ENCODE measurements around the gene AKAP11. TPM values are rescaled to one million over a fixed set of nuclear protein-coding genes. Genes with fewer than 3 reads are reported as not detected.

The AKAP11 gene
- total RNA-seq, 1 experiment from 2014 or later: 17.2 TPM

DNA sequence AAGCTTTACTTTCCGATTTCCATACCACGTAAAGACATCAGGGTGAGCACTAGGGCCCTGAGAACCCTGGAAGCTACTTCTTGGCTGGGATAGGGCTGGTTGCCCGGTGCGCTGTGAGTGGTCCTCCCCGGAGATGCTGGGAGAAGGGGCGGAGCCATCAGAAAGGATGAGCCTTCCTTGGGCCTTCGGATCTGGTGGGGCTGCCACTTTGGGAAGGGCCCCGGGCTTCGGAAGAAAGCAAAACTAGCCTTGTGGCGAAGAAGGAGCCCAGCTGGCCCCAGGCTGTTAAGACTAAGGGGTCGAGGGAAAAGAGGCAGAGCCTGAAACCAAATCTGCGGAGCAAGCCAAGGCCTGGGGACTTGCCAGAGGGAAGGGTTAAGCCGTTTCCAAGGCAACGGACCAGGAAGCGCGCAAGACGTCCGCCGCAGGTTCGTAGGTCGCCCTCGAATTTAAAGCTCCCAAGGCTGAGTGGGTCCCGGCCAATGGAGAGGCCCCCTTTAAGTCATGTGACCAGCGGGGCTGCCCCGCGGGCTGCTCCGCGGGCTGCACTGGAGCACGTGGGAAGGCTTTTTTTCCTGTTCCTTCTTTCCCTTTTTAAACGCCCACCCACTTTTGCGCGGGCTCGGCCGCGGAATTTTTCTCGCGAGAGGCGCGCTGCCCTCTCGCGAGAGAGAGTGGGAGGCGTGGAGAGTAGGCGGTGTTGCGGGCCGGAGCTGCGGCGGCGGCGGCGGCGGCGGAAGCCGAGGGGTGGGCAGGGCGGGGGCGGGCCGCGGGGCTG lies 426 bp upstream of the AKAP11 start:
- DNase-seq (ENCODE audit: low spot score): peak; percentile 96

DNA sequence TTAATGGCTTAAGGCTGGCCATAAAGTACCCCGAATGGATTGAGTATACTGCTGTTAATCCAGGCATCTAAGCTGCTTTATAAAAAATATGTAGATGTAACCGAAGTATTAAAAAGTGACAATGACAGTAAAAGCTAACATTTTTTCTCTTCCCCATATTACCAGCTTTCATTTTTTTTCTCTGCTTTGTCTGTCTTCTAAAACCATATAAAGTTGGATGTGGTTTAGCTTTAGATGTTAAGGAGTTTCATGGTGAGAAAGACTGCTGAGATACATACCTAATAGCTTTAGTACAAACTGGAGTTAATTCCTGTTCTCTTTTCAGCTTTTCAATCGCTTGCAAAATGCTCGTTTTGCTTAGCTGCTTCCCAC lies 838 bp downstream of the AKAP11 start:
- no peak for DNase-seq (ENCODE audit: low spot score)

DNA sequence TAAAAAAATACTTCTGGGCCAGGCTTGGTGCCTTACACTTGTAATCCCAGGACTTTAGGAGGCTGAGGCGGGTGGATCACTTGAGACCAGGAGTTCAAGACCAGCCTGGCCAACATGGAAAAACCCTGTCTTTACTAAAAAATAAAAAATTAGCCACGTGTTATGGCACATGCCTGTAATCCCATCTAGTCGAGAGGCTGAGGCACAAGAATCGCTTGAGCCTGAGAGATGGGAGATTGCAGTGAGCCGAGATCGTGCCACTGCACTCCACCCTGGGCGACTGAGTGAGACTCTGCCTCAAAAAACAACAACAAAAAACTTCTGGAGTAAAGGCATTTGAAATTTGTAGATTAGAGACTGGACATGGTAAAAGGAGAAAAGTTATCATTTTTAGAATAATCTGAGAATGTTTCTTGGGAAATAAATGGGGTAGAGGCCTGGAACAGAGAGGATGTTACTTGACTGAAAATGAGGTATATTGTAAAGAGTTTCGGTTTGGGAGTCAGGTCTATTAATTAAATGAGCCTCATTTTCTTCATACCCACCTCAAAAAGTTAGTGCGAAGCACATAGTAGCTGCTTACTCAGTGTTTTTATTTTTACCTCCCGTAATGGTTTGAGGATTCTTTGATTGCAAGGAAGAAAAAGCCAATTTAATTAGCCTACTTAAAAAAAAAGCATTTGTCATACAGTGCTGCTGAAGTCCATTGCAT lies 2.6 kb downstream of the AKAP11 start:
- no peak for DNase-seq (ENCODE audit: low spot score)

DNA sequence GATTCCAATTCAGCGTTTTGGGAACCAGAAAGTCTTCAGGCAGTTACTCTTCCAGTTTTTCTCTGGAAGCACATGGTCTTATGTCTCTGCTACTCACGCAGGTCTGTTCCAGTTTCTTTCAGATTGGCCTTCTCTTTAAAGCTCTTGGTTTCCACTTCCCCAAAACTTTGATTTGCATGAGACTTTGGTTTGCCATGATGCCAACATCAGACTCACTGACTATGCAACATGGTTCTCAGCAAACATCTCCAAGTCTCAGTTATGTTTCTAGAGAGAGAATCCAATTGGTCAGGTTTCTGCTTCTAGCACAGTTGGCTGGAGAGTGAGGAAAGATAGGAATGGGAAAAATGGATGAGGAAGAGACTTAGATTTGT lies 3.1 kb downstream of the AKAP11 start:
- no peak for DNase-seq (ENCODE audit: low spot score)

DNA sequence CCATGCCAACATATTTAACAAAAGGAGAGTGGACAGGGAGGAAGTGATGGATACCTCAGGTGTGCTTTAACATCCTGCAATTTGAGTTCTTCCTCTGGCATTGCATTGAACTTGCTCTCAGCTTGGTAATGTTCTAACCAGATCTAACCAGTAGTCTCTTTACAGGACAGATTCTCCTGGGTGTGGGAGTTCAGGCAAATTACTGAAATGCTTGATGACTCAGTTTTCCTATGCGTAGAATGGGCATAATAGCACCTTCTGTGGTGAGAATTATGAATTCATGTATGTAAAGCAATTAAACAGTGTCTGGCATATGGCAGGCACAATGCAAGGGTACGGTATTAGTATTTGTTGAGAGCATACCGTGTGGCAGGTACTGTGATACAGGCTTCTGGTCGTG lies 3.6 kb downstream of the AKAP11 start:
- DNase-seq (ENCODE audit: low spot score): no peak

DNA sequence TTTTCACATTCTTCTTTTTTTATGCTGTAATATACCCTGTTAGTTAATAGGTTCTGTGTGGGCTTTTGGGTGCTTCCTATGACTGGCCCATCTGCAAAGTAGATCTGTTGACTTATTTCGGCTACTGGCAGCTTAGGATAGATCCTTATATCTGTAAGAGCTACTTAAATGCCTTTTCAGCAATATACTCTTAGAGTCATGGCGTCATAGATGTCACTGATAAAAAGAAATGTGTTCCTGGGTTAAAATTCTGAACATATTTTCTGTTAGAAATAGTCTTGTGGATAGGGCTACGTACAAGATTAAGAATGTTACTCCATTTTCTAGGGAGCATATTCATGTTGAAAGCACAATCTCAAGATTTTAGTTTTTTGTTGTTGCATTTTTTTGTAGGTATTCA lies 4.7 kb downstream of the AKAP11 start:
- DNase-seq (ENCODE audit: low spot score): no peak

DNA sequence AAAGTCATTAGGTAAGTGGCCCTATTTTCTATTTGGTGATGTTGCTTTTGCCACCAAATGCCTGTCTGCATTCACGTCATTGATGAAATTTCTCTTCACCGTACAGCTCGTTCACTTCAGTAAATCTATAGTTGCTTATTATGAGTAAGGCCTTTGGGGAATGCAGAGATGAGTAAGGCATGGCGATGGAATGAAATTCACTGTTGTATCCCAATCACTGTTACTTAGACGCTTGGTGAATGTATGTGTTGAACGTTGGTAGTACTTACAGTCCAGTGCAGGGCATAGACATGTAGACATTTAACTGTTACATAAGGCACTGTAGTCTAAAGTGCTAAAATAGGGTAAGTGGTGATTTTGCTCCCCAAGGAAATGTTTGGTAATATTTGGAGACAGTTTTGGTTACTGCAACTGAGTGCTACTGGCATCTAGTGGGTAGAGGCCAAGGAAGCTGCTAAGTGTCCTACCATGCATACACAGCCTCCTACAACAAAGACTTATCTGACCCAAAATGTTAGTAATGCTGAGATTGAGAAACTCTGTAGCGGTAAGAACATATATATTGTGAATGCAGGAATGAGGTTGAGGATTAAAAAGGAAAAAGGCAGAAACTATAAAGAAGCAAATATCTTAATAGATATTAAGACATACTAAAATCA lies 5.8 kb downstream of the AKAP11 start:
- DNase-seq (ENCODE audit: low spot score): no peak

DNA sequence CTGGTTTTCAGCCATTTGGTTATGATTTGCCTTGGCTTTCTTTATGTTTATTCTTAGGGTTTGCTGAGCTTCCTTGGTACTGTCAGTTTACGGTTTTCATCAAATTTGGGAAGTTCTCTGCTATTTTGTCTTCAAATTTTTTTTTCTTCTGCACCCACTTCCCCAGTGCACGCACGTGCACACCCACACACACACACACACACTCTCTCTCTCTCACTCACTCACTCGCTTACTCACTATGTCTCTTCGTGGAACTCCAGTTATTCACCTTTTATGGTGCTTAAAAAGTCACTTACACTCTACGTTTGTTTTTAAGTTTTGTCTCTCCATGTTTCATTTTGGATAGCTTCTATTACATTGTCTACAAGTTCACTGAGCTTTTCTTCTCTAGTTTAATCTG lies 7.1 kb downstream of the AKAP11 start:
- DNase-seq (ENCODE audit: low spot score): no peak

DNA sequence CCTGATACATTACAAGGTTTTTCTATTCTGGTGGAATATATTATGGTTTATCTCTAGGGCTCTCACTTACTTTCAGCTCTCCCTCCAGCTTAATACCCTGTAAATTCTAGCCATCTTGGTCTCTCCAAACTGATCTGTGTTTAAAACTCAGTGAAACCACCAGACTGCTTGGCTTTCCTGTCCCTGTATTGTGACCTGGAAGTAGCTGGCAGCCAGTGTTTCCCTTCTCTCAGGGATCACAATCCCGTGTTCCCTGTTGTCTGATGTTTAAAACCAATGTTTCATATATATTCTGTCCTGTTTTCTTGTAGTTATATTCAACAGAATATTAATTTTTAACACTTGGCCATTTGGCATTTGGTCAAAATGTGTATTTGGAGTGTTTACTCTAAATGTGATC lies 8.0 kb downstream of the AKAP11 start:
- DNase-seq (ENCODE audit: low spot score): no peak

DNA sequence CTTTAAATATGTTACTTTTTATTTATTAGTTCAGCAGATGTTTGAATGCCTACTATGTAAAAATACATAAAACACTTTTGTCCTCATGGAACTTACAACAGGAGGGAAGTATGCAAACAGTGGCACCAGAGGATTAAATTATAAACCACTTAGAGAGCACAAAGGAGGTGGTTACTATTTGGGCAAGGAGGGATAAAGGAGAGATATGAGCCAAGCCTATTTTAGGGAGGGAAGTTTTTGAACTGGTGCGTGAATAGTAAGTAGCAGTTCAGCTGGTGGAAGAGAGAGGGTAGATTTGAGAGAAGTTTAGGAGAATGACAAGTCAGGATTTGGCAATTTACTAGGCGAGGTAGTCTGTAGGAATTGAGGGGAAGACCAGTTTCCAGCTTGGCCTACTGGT lies 8.6 kb downstream of the AKAP11 start:
- DNase-seq (ENCODE audit: low spot score): no peak

DNA sequence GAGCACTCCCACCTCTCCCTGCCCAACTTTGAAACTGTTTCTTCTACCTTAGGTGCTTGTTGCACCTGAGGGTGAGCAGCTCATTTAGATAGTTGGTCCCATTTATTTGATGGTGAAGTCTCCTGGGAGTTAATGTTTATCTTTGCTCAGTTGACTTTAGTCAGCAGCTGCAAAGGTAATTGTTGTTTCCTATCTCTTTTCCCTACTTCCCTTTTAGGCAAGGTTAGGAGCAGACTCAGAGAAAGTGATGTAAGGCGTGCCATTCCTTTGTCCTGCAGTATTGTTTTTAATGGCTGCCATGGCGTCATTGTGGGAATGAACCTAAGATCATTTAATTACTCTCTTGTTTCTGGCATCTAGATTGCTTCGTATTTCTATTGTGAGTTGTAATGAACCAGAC lies 11.6 kb downstream of the AKAP11 start:
- no peak for DNase-seq (ENCODE audit: low spot score)

DNA sequence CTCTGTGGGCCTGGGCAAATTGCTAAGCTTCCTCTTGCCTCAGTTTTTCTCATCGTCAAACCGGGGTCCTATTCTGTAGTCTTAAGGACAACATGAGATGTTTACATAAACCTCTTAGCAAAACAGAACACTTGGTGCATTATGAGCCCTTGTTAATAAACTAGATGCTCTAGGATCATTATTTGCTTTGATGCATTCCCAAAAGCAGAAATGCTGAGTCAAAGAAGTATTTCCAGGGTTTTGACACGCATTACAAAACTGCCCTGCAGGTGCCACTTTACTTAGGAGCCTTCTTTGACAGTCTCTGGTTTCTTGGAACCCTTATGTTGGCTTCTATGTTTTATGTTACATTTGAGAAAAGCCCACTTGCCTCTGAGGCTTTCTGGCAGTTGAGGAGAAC lies 12.1 kb downstream of the AKAP11 start:
- no peak for DNase-seq (ENCODE audit: low spot score)

DNA sequence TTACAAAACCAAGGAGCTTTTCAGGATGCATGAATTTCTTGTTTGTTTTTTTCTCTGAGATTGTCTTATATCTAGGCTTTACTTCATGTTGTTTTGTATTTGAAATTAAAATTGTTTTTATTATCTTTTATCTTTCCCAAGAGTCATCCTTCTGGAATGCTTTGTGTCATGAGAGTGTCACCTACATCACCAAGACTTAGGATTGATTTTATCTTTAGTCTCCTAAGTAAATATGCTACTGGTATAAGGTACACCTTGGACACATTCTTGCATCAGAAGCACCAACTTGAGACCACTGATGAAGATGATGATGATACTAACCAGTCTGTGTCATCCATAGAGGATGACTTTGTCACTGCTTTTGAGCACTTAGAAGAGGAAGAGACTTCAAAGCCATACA lies 26.4 kb downstream of the AKAP11 start:
- no peak for DNase-seq (ENCODE audit: low spot score)

DNA sequence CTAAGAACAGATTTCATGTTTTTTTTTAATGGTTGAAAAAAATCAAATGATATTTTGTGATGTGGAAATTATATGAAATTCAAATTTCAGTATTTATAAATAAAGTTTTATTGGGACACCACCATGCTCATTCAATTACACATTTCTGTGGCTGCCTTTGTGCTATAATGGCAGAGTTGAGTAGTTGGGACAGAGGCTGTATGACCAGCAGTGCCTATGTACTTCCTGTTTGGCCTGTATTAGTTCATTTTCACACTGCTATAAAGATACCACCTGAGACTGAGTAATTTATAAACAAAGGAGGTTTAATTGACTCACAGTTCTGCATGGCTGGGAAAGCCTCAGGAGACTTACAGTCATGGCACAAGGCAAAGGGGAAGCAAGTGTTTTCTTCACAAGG lies 33.6 kb downstream of the AKAP11 start:
- no peak for DNase-seq (ENCODE audit: low spot score)

DNA sequence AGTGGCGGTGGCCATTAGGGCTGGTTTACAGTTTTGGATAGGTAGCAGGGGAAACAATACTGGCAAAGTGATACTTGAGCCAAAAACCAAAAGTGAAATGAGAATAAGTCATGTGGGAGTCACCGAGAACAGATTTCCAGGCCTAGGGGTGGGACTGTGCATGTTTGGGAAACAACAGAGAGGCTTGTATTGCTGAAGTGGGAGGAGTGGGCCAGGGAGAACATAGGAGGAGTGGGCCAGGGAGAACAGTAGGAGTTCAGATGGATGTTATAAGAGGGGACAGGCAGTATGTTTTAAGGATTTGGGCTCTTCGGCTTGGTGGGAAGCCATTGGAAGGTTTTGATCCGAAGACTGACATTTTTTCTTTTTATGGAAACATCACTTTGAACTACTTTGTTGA lies 35.5 kb downstream of the AKAP11 start:
- no peak for DNase-seq (ENCODE audit: low spot score)

DNA sequence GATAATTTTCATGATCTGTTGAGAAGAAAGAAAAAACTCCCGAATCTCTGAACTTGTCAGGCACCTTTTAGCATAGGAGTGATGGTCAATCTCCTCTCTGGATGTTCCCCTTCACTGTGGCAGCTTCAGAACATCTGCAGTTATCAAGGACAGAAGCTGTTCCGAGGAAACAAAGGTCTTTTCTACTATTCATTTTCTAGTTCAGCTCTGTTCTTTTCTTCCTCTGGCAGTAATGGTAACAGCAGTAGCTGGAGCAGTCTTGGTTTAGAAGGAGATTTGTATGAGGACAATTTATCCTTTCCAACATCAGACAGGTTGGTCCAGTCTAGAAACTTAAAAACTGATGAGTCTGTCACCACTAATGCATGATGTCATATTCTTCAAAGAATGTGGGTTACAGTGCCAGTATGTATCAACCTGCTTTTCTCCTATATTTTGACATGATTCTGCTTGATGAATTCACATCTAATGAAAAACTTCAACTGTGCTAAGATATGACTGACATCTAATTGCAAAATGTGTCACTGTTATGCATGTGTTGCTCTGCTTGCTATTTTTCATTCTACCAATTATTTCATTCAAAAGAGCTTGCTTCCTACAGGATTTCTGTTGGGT lies 41.0 kb downstream of the AKAP11 start:
- DNase-seq (ENCODE audit: low spot score): no peak

DNA sequence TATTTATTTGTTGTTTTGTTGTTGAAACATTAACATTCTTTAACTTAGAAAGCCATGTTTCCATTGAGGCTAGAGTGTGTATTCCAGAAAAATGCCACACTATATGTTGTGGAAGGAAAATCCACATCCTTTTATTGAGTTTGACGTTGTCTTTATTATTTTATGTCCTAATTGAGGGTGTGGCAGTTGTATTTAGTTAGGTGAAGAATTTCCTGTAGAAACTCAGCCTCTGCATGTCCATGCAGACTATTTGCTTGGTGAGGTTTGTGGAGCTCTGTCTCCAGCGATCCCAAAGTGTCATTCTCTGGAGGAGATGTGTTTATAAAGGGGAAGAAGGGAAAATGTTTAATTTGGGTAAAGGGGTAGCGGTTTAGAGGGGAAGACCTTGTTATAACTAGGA lies 46.6 kb downstream of the AKAP11 start:
- DNase-seq (ENCODE audit: low spot score): no peak

DNA sequence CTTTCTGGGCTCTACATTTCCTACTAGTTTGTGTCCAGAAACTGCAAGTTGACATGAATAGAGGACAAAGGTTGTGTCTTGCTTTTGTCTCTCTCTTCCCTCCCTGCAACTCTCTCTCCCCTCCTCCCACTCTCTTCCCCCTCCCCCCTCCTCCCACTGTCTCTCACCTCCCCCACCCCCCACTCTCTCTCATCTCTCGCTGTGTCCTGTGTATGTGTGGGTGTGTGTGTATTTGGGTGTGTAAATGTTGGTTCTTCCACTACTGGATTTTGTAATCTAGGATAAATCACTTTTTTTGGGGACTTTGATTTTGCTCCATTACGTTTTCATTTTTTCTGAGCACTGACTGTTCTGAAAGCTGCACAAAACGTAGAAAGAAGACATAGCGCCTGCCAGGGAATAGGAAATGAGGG lies 48.4 kb downstream of the AKAP11 start:
- no peak for DNase-seq (ENCODE audit: low spot score)

DNA sequence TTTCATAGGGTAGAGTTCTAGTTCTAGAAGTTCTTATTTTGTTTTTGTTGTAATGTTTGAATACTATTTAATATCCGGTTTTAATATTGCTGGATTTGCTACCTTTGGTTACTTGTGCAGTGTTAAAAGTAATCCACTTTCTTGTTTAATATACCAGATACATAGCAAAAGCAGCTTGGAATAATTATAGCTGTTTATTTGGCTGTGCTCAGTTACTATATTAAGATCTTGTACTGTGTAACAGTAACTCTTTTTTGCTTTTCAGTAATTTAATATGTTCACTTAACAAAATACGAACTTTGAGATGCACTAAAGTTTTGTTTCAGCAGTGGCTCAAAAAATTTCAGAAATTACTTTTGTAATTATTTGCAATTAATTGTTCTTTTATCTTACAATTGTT lies 50.9 kb downstream of the AKAP11 start:
- no peak for DNase-seq (ENCODE audit: low spot score)

DNA sequence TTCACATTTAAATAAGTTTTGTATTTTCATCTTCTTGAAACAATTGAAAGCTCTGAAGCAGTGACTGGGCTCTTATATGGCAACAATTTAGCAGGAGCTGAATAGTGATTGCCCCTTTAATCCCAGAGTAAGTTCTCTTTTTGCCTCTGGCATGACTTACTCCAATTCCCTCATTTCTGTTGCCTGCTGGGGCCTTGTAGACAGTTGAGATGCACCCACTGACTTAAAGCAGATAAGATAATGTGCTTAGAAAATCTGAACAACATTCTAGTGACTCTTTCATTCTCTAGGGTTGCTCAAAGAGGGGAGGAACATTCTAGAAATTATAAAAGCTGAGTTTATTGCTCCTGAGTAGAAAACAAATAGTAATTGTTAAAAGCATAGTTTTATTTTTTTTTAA lies 52.8 kb downstream of the AKAP11 start:
- no peak for DNase-seq (ENCODE audit: low spot score)

DNA sequence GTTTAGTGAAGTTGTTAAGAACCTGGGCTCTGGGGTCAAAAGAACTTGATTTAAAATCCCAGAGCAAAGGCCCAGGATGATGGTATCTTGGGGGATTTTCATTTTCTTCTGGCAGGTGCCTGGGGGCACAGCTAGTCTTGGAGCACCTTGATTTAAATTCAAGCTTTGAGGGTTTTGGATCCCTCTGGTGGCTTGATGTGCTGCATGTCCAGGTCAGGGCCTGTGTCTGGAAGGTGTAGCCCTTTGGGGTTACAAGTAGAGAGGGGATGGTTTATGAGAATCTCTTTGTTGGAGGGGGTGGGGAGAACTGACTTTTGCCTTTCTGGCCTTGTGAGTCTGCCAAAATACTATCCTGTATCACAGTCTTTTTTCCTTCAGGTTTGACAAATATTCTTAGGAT lies 55.8 kb downstream of the AKAP11 start:
- DNase-seq (ENCODE audit: low spot score): no peak

DNA sequence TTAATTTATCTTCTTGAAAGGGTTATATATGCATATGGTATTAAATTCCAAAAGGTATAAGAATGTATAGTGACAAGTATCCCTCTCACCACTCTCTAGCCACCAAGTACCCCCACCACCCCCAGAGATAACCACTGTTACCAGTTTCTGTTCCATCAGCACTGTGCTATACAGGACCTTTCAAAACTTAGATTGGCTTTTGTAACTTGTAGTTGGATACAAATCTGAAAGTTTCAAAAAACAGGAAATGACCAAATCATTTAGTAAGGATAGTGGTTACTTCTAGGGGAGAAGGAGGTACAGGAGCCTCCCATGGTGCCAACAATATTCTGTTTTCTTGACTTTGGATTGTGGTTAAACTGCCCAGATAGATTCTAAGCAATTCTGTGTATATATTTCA lies 56.7 kb downstream of the AKAP11 start:
- no peak for DNase-seq (ENCODE audit: low spot score)

DNA sequence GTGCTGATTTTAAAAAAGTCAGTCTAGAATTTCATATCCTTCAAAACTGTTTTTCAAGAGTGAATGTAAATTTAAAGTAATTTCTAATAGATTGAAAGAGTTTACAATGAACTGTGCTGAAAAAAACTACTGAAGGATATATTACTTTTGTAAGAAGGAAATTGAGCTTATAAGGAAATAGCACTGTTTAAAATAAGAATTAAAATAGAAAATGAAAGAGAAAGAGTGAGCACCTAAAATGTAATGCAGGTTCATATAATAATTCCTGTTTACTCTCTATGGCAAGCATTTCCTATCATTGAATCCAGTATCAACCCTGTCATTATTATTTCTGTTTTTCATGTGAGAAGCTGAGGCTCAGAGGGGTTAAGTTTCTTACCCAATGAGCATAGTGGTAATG lies 57.3 kb downstream of the AKAP11 start:
- DNase-seq (ENCODE audit: low spot score): no peak

Measured in A172 (cell line).